H1 (cell line): ENCODE measurements around the gene PTGES3L.

ENCODE experiments used
- ATF2 ChIP-seq: IDR thresholded peaks from 2 replicates; pipeline ENCODE4 v1.6.1; 2012; ENCODE audit warnings: low read length, inconsistent platforms
- BRCA1 ChIP-seq: IDR thresholded peaks from 2 replicates; pipeline ENCODE4 v1.6.1; 2012; ENCODE audit warnings: low read depth, low read length, improper control_type of control experiment
- CHD1 ChIP-seq: IDR thresholded peaks from 2 replicates; pipeline ENCODE4 v1.6.1; 2012; ENCODE audit warnings: low read depth, low read length, improper control_type of control experiment
- CHD2 ChIP-seq: IDR thresholded peaks from 2 replicates; pipeline ENCODE4 v1.6.1; 2012; ENCODE audit warnings: low read length, improper control_type of control experiment
- CTCF ChIP-seq, 3 experiments: IDR thresholded peaks; 1 replicate in 2 of 3; 2 replicates in 1 of 3; pipeline versions ENCODE4 v1.5.1 to v1.6.1; 2011; ENCODE audit warnings: low read length in 3 of 3, mild to moderate bottlenecking in 3 of 3, inconsistent platforms in 2 of 3, low read depth in 1 of 3, moderate library complexity in 1 of 3; ENCODE audit not compliant: insufficient read depth in 1 of 3; ENCODE audit errors: control extremely low read depth in 1 of 3
- JUND ChIP-seq: IDR thresholded peaks from 2 replicates; pipeline ENCODE4 v1.6.1; 2011; ENCODE audit warnings: mild to moderate bottlenecking, improper control_type of control experiment, low read length
- POU5F1 ChIP-seq: IDR thresholded peaks from 2 replicates; pipeline ENCODE4 v1.6.1; 2011; ENCODE audit warnings: low read depth, mild to moderate bottlenecking, low read length, moderate library complexity
- RFX5 ChIP-seq: IDR thresholded peaks from 2 replicates; pipeline ENCODE4 v1.6.1; 2011; ENCODE audit warnings: low read depth, low read length, improper control_type of control experiment, borderline replicate concordance
- RNF2 ChIP-seq: fragments of 200-900, 300-1000 bp; sonication (generic); IDR thresholded peaks from 2 replicates; pipeline ENCODE4 v1.7.1; 2016; ENCODE audit warnings: borderline replicate concordance, low read depth, mild to moderate bottlenecking, antibody characterized with exemption, low read length; ENCODE audit not compliant: poor library complexity, severe bottlenecking; ENCODE audit errors: missing control alignments
- RXRA ChIP-seq: IDR thresholded peaks from 2 replicates; pipeline ENCODE4 v1.6.1; 2011; ENCODE audit warnings: low read depth, mild to moderate bottlenecking, low read length, moderate library complexity; ENCODE audit not compliant: insufficient read depth
- SIN3A ChIP-seq, 2 experiments: IDR thresholded peaks in 1 of 2; conservative IDR thresholded peaks in 1 of 2; 2 replicates each; pipeline ENCODE4 v1.6.1; 2011 to 2012; ENCODE audit warnings: low read length in 2 of 2, improper control_type of control experiment in 1 of 2, low read depth in 1 of 2, mild to moderate bottlenecking in 1 of 2
- TBP ChIP-seq: IDR thresholded peaks from 2 replicates; pipeline ENCODE4 v1.6.1; 2011; ENCODE audit warnings: low read depth, low read length, improper control_type of control experiment
- YY1 ChIP-seq: IDR thresholded peaks from 2 replicates; pipeline ENCODE4 v1.6.1; 2011; ENCODE audit warnings: low read depth, mild to moderate bottlenecking, low read length

- TF ChIP-seq CTCF (IDR thresholded peaks at IDR 0.05; ENCODE audit: control extremely low read depth in 1 of 3, insufficient read depth in 1 of 3, low read depth in 1 of 3, low read length in 3 of 3) (peak; percentile 68 to 91 (median 89)), POU5F1 (no peak), YY1 (no peak), ATF2 (peak; percentile 99), SIN3A (conservative IDR thresholded peaks at IDR 0.05 in 1 of 2, IDR thresholded peaks at IDR 0.05 in 1 of 2; ENCODE audit: low read depth in 1 of 2, low read length in 2 of 2) (peak in 1 of 2 experiments; percentile 96; a peak in 2 of 4 replicates), RXRA (no peak), CHD1 (no peak), BRCA1 (no peak), RNF2 (no peak), TBP (peak; percentile 80), RFX5 (no peak), JUND (peak; percentile 91), CHD2 (no peak)
Observed at GRCh38 chr17:43024407-43025289, 44.8 kb upstream of the PTGES3L start, which contains the start of gene RND2.
